Measurements from ENCODE around the gene NR2E1. TPM values are rescaled to one million over a fixed set of nuclear protein-coding genes. Genes with fewer than 3 reads are reported as not detected.

NR2E1 gene
- total RNA-seq, 1 donor from 2014 or later, result not detected

DNA sequence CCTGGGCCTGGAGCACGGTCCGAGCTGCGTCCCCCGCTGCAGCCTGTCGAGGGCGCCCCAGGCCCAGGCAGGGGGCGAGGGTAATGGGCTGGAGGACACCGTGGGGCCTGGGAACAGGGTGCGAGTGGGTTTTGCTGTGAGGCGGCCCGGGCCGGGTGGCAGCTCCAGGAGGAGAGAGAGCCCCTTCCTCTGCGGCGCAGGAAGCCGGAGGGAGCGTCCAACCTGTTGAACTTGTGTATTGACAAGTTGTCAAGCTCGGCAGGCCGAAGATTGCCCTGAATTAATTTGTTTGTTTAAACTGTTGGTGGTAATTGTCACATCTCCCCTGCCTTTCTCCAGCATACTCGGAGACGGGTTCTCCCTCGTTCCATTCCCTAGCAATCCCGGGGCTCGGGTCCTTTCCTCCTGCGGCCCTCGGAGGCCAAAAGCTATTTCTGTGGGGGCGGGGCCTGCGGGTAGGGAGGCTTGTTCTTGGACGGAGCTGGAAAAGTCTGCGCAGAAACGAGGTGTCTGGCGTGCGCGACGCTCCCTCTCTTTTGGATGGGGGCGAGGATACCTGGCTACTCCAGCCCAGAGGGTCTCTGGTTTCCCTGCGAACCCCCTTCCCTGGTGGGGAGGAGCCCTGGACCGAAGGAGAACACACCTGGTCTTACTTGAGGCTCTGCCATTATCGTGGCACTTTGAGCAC, 9.9 kb downstream of the NR2E1 start:
- TF ChIP-seq, protein P1, sequence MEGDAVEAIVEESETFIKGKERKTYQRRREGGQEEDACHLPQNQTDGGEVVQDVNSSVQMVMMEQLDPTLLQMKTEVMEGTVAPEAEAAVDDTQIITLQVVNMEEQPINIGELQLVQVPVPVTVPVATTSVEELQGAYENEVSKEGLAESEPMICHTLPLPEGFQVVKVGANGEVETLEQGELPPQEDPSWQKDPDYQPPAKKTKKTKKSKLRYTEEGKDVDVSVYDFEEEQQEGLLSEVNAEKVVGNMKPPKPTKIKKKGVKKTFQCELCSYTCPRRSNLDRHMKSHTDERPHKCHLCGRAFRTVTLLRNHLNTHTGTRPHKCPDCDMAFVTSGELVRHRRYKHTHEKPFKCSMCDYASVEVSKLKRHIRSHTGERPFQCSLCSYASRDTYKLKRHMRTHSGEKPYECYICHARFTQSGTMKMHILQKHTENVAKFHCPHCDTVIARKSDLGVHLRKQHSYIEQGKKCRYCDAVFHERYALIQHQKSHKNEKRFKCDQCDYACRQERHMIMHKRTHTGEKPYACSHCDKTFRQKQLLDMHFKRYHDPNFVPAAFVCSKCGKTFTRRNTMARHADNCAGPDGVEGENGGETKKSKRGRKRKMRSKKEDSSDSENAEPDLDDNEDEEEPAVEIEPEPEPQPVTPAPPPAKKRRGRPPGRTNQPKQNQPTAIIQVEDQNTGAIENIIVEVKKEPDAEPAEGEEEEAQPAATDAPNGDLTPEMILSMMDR (IDR thresholded peaks at IDR 0.05), result no peak
- peak in 1 of 2 donors; percentile 59 for DNase-seq (ENCODE audit: low spot score in 2 of 2)
- intact Hi-C loops (cut with DNase I), result no loop called here
- no peak overlapping the region for H3K27ac ChIP-seq
- peak overlapping the region; percentile 20 to 39 for H3K4me3 ChIP-seq
- H3K36me3 ChIP-seq, result no peaks in the 10 kb centered on the region
- H3K4me1 ChIP-seq, result peaks cover 0 to 4% of the 10 kb centered on the region in 2 donors
- peaks cover 12% of the 10 kb centered on the region for H3K27me3 ChIP-seq
- H3K9me3 ChIP-seq, result no peaks in the 10 kb centered on the region

DNA sequence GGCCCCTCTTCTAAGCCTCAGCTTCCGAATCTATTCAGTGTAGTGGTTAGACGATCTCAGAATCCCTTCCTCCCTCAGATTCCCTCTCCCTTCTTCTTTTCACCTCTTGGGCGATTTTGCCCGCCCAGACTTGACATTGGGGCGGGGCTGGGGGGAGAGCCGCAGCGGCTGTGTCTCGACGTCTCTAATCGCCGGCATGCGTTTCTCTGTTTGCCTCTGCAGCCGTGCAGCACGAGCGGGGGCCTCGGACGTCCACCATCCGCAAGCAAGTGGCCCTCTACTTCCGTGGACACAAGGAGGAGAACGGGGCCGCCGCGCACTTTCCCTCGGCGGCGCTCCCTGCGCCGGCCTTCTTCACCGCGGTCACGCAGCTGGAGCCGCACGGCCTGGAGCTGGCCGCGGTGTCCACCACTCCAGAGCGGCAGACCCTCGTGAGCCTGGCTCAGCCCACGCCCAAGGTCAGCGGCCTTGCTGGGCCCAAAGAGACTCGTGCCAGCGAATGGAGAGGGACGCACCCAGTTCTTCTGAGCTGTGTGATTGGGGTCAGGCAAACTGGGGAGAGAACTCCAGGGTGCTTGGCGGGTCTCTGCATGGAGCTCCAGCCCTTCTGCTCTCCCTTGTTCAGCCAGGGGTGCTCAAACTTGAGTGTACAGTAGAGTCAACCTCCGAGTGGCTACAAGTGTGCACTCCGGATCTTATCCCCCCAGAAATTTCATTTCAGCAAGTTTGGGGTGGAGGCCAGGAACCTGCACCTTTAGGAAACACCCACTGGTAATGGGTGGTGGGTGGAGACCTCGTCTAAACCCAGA, 10.7 kb downstream of the NR2E1 start:
- intact Hi-C loops (cut with DNase I), result no loop called here
- Histone ChIP-seq H3K27me3 (peaks cover 12% of the 10 kb centered on the region), H3K9me3 (no peaks in the 10 kb centered on the region), H3K4me1 (peaks cover 0 to 4% of the 10 kb centered on the region in 2 donors), H3K4me3 (peak overlapping the region; percentile 20 to 39), H3K27ac (no peak overlapping the region), H3K36me3 (no peaks in the 10 kb centered on the region)
- TF ChIP-seq, protein P1 (IDR thresholded peaks at IDR 0.05), result no peak
- DNase-seq (ENCODE audit: low spot score in 2 of 2), result peak in 1 of 2 donors; percentile 45

DNA sequence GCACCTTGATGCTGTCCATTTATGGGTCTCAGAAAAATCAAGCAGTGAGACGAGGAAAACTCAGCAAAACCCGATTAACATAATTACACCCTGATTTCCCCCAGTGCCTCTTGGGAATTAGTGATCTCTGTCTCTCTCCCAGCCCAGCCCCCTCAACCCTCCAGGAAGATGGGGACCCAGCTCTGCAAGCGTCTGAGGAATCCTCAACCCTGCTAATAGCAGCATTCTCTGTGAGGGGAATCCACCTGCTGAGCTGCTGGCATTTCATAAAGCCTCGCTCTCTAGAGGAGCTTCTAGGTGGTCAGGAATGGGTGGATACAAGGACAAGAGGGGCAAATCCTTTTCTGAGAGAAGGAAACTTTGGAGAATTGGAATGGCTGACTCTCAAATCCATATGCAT, 13.9 kb downstream of the NR2E1 start:
- H3K27me3 ChIP-seq, result peaks cover 12% of the 10 kb centered on the region
- intact Hi-C loops (cut with DNase I), result no loop called here
- TF ChIP-seq, protein P1 (IDR thresholded peaks at IDR 0.05), result no peak
- no peaks in the 10 kb centered on the region for H3K36me3 ChIP-seq
- DNase-seq (ENCODE audit: low spot score in 2 of 2), result peak in 1 of 2 donors; percentile 11
- H3K4me1 ChIP-seq, result peaks cover 0 to 4% of the 10 kb centered on the region in 2 donors
- no peak overlapping the region for H3K4me3 ChIP-seq
- no peaks in the 10 kb centered on the region for H3K9me3 ChIP-seq
- no peak overlapping the region for H3K27ac ChIP-seq

DNA sequence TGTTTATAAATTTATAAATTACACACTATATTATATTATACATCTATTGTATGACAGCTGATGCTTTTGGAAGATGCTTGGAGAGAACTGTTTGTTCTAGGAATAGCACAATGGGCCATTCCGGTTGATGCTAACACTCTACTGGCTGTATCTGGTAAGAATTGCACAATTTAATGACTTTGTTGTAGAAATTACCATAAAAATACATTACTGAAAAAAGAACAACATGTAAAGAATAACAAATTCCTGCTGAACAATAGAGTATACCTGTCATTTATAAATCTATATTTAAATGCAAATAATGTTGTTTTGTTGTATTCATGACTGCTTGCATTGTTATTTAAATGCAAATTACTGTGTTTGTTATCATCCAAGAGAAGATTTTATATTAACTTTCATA, 14.4 kb downstream of the NR2E1 start:
- H3K27me3 ChIP-seq, result peaks cover 11% of the 10 kb centered on the region
- H3K36me3 ChIP-seq, result no peaks in the 10 kb centered on the region
- H3K27ac ChIP-seq, result no peak overlapping the region
- no peak overlapping the region for H3K4me3 ChIP-seq
- TF ChIP-seq, protein P1 (IDR thresholded peaks at IDR 0.05), result no peak
- H3K9me3 ChIP-seq, result no peaks in the 10 kb centered on the region
- no peak for DNase-seq (ENCODE audit: low spot score in 2 of 2)
- intact Hi-C loops (cut with DNase I), result no loop called here
- peaks cover 0 to 4% of the 10 kb centered on the region in 2 donors for H3K4me1 ChIP-seq

DNA sequence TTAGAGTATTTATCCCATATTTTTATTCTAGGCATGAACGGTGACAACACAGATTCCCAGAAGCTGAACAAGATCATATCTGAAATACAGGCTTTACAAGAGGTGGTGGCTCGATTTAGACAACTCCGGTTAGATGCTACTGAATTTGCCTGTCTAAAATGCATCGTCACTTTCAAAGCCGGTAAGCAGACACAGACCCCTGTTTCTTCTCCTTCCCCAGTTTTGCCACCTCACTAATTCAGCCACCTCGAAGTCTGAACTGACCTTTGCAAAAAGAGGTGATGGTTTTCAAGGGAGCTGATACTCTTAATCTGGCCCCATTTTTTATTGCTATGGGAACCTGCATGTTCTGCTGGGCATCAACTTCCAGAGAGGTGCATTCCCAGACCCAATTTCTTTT, 15.0 kb downstream of the NR2E1 start:
- Histone ChIP-seq H3K27ac (no peak overlapping the region), H3K36me3 (no peaks in the 10 kb centered on the region), H3K4me3 (no peak overlapping the region), H3K27me3 (peaks cover 6% of the 10 kb centered on the region), H3K4me1 (no peaks in the 10 kb centered on the region), H3K9me3 (no peaks in the 10 kb centered on the region)
- TF ChIP-seq, protein P1 (IDR thresholded peaks at IDR 0.05), result no peak
- intact Hi-C loops (cut with DNase I), result no loop called here
- no peak for DNase-seq (ENCODE audit: low spot score in 2 of 2)

Data from ascending aorta (tissue), 2 donors.